Skeletal muscle satellite cell (primary cell): ENCODE data around the gene INSR.
"Not testable (repeated sequence)": the region's sequence is repeated elsewhere in the genome, so short reads cannot be mapped to it uniquely, and the experiment has no call there.

ENCODE experiments used
- H3K27me3 ChIP-seq: 2 replicates; pipeline ENCODE4 v1.7.0; 2013; ENCODE audit warnings: low read length; ENCODE audit not compliant: control insufficient read depth, insufficient read depth
- H3K36me3 ChIP-seq: 2 replicates; pipeline ENCODE4 v1.7.0; 2013; ENCODE audit warnings: mild to moderate bottlenecking, control low read depth, low read length; ENCODE audit not compliant: insufficient read depth
- H3K4me1 ChIP-seq: 2 replicates; pipeline ENCODE4 v1.7.0; 2013; ENCODE audit warnings: low read length; ENCODE audit not compliant: control insufficient read depth, insufficient read depth
- H3K4me2 ChIP-seq: 2 replicates; pipeline ENCODE4 v1.7.0; 2013; ENCODE audit warnings: mild to moderate bottlenecking, low read length
- H3K4me3 ChIP-seq: 2 replicates; pipeline ENCODE4 v1.7.0; 2013; ENCODE audit warnings: low read length
- H3K9ac ChIP-seq: 2 replicates; pipeline ENCODE4 v1.7.0; 2013; ENCODE audit warnings: mild to moderate bottlenecking, low read depth, low read length, moderate library complexity
- H3K9me3 ChIP-seq: replicated peaks from 2 replicates; pipeline ENCODE4 v1.7.0; 2013; ENCODE audit warnings: mild to moderate bottlenecking, control low read depth, low read length

INSR gene

DNA sequence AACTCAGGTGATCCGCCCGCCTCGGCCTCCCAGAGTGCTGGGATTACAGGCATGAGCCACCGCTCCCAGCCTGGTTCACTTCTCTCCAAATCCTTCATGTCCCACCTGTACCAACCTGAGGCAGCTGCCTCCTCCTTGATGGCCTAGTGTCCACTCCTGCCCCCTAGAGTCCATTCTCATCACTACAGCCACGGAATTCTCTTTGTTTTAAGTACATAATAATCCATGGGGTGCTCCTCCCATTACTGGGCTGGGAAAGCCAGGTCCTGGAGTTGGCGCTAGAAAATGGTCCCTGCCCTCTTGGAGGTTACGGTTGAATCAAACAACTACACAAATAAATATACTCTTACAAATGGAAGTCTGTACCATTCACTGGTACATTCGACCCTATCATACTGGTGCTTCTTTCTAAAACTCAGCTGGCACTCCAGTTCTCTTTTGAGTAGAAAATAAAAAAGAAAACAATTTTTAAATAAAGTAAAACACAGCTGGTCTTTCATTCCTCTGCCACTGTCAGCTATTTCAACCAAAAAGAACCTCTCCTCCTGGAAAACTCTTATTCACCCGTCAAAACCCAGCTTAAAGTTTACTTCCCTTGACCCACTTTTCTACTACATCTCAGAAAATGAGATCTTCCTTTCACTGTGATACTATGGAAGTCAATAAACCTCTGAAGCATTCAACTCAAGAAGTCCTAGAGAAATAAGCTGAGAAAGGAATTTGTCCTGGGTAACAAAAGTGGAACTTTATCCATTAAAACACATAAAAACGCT is 32.1 kb upstream of the INSR start:
- H3K4me2 ChIP-seq = no peak overlapping the region
- no peak overlapping the region for H3K9ac ChIP-seq
- H3K4me3 ChIP-seq = no peak overlapping the region
- no peaks in the 10 kb centered on the region for H3K4me1 ChIP-seq
- H3K27me3 ChIP-seq = peaks cover 3% of the 10 kb centered on the region
- no peaks in the 10 kb centered on the region for H3K36me3 ChIP-seq
- H3K9me3 ChIP-seq = no peaks in the 10 kb centered on the region

DNA sequence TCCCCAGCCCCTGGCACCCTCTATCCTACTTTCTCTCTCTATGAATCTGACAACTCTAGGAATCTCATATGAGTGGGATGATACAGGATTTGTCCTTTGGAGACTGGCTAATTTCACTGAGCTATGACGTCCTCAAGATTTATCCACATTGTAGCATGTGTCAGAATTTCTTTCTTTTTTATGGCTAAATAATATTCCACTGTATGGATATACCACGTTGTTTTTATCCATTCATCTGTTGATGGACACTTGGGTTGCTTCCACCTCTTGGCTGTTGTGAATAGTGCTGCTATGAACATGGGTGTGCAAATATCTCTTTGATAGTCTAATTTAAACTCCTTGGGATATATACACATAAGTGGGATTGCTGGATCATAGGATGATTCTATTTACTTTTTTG is 24.0 kb upstream of the INSR start:
- Histone ChIP-seq H3K9me3 (no peaks in the 10 kb centered on the region), H3K36me3 (no peaks in the 10 kb centered on the region), H3K9ac (no peak overlapping the region), H3K4me2 (no peak overlapping the region), H3K4me3 (no peak overlapping the region), H3K27me3 (no peaks in the 10 kb centered on the region), H3K4me1 (no peaks in the 10 kb centered on the region)

DNA sequence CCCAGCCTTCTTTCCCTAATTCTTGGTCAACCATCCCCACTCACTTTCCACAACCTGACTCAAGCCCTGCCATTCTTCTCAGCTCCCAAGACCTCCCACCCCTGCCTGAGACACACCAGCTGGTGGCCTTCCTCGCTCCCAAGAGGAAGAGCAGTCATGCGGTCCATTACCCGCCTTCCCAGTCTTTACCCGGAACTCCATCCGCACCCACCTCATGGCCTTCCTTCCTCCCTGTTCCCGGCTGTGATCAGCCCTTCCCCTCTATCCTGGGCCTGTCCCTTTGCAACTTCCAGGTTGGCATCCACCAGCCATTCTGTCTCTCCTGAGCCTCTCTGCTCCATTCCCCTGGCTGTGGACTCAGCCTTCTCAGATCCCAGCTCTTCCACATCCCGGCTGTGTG is 18.6 kb upstream of the INSR start:
- Histone ChIP-seq H3K36me3 (no peaks in the 10 kb centered on the region), H3K9ac (no peak overlapping the region), H3K9me3 (no peaks in the 10 kb centered on the region), H3K4me1 (no peaks in the 10 kb centered on the region), H3K4me2 (no peak overlapping the region), H3K4me3 (no peak overlapping the region), H3K27me3 (no peaks in the 10 kb centered on the region)

DNA sequence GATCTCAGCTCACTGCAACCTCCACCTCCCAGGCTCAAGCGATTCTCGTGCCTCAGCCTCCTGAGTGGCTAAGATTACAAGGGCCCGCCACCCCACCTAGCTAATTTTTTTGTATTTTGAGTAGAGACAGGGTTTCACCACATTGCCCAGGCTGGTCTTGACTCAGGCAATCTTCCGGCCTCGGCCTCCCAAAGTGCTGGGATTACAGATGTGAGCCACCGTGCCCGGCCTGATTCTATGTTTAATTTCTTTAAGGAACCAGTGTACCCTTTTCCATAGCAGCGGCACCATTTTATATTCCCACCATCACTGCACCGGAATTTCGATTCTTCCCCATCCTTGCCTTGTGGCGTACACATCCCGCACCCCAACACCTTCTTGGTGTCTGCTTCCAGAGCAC is 17.7 kb upstream of the INSR start:
- Histone ChIP-seq H3K4me3 (no peak overlapping the region), H3K4me1 (no peaks in the 10 kb centered on the region), H3K9me3 (no peaks in the 10 kb centered on the region), H3K36me3 (no peaks in the 10 kb centered on the region), H3K27me3 (no peaks in the 10 kb centered on the region), H3K4me2 (no peak overlapping the region), H3K9ac (no peak overlapping the region)

DNA sequence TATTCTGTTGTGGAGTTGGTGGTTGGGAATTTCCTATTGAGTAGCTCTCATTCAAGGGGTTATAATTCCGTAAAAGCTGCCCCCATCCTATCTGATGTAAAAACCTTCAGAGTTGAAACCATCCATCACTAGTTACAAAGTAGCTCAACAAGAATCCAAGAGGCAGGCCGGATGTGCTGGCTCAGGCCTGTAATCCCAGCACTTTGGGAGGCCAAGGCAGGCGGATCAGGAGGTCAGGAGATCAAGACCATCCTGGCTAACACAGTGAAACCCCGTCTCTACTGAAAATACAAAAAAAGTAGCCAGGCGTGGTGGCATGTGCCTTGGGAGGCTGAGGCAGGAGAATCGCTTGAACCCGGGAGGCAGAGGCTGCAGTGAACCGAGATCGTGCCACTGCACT is 14.1 kb upstream of the INSR start:
- H3K4me3 ChIP-seq, H3K4me1 ChIP-seq, H3K9ac ChIP-seq, H3K9me3 ChIP-seq, H3K27me3 ChIP-seq, H3K36me3 ChIP-seq, H3K4me2 ChIP-seq: not testable (repeated sequence)

DNA sequence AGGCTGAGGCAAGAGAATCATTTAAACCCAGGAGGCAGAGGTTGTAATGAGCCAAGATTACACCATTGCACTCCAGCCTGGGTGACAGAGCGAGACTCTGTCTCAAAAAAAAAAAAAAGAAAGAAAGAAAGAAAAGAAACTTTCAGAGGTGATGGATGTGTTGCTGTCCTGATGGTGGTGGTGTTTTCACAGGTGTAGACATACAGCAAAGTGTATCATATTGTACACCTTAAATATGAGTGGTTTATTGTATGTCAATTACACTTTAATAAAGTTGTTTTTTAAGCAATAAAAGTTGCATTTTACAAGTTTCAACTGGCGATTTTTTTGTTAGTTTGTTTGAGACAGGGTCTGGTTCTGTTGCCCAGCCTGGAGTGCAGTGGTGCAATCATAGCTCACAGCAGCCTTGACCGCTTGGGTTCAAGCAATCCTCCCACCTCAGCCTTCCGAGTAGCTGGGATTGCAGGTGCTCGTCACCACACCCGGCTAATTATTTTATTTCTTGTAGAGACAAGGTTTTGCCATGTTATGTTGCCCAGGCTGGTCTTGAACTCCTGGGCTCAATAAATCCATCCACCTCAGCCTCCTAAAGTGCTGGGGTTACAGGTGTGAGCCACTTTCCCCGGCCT is 13.5 kb upstream of the INSR start:
- H3K4me1 ChIP-seq = no peaks in the 10 kb centered on the region

DNA sequence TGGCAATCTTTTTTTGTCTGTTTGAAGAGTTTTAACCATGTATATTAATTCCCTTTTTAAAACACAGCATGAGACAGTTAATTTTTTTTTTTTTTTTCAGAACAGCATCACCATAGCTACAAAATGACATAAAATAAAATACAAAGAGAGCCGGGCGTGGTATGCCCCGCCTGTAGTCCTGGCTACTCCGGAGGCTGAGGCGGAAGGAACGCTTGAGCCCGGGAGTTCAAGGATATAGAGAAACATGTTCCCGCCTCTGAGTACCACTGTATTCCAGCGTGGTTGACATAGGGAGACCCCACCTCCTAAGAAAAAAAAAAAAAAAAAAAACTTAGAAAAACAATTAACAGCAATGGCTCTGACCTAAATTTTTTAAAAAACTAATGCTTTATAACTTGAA is 10.0 kb upstream of the INSR start:
- no peak overlapping the region for H3K4me2 ChIP-seq
- H3K4me1 ChIP-seq = no peaks in the 10 kb centered on the region
- no peak overlapping the region for H3K4me3 ChIP-seq
- H3K9me3 ChIP-seq = no peaks in the 10 kb centered on the region
- H3K9ac ChIP-seq = no peak overlapping the region
- no peaks in the 10 kb centered on the region for H3K36me3 ChIP-seq
- H3K27me3 ChIP-seq = peaks cover 9% of the 10 kb centered on the region

More for the DNA sequence above, 13.5 kb upstream of the INSR start:
- Histone ChIP-seq H3K9me3 (no peaks in the 10 kb centered on the region), H3K36me3 (no peaks in the 10 kb centered on the region), H3K27me3 (peaks cover 2% of the 10 kb centered on the region), H3K9ac (no peak overlapping the region), H3K4me3 (no peak overlapping the region), H3K4me2 (no peak overlapping the region)

DNA sequence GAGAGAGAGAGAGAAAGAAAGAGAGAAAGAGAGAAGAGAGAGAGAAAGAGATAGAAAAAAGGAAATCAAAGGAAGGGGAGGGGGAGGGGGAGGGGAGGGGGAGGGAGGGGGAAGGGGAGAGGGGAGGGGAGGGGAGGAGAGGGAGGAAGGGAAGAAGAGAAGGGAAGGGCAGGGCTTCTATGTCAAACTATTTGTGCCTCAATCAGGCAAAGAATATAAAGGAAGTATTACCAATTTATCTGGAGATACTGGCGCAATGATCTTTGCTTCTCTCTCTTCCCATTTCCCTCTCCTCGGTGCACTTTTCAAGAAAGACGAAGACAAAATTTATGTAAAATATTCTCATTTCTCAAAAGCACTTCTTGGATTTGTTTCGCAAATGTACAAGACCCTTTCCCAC is 9.3 kb upstream of the INSR start:
- Histone ChIP-seq H3K9ac (no peak overlapping the region), H3K4me1 (no peaks in the 10 kb centered on the region), H3K27me3 (peaks cover 10% of the 10 kb centered on the region), H3K4me2 (no peak overlapping the region), H3K4me3 (no peak overlapping the region), H3K9me3 (no peaks in the 10 kb centered on the region), H3K36me3 (no peaks in the 10 kb centered on the region)

DNA sequence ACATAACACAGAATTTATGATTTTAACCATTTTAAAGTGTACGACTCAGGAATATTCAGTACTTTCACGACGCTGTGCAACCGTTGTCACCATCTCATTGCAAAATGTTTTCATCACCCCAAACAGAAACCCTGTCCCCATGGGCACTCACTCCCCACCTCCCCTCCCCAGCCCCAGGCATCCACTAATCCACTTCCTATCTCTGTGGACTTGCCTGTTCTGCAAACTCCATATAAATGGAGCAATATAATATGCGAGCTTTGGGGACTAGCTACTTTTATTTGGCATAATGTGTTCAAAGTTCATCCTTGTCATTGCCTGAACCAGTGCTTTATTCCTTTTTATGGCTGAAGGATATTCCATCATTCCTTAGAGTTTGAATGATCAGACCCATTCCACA is 7.3 kb upstream of the INSR start:
- Histone ChIP-seq H3K4me3 (no peak overlapping the region), H3K4me1 (no peaks in the 10 kb centered on the region), H3K27me3 (peaks cover 24% of the 10 kb centered on the region), H3K4me2 (no peak overlapping the region), H3K9me3 (no peaks in the 10 kb centered on the region), H3K9ac (no peak overlapping the region), H3K36me3 (no peaks in the 10 kb centered on the region)

DNA sequence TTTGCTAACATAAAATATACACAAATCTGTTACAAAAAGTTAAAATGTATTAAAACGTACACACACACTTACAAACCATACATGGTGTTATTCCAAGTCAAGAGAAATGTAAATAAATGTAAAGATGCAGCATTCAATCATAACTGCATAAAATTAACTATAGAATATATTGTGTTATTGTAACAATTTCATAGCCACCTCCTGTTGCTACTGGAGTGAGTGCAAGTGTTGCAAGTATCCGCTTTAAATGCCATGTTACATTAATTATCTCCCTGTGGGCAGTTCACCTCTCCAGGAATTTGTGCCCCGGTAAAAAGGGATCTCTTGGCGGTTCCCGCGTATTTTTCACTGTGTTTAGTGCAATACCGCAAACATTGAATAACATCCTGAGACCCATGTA is 3.5 kb upstream of the INSR start:
- no peak overlapping the region for H3K9ac ChIP-seq
- H3K9me3 ChIP-seq = no peaks in the 10 kb centered on the region
- no peak overlapping the region for H3K4me3 ChIP-seq
- peaks cover 22% of the 10 kb centered on the region for H3K27me3 ChIP-seq
- no peak overlapping the region for H3K4me2 ChIP-seq
- H3K36me3 ChIP-seq = no peaks in the 10 kb centered on the region
- H3K4me1 ChIP-seq = peaks cover 10% of the 10 kb centered on the region

DNA sequence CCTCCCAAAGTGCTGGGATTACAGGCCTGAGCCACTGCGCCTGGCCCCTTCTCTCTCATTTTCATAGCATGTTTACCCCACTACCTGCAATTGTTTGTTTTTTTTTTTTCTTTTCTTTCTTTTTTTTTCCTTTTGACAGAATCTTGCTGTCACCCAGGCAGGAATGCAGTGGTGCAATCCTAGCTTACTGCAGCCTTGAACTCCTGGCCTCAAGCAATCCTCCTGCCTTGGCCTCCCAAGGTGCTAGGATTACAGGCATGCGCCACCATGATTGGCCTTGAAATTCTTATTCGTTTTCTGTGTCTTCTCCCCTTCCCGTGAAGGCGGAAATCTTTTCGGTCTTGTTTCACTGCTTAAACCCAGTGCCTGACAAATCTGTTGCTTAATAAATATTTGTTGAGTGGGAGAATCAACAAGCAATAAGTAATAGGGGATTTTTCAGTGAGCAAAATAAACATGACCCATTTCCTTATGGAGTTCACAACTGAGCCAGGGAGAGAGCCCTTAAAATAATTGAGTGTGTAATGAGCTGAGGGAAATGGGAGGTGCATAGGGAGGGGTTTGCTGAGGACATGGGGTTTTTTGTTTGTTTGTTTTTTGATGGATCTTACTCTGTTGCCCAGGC is 1.8 kb upstream of the INSR start:
- peaks cover 10% of the 10 kb centered on the region for H3K4me1 ChIP-seq
- H3K4me3 ChIP-seq = no peak overlapping the region
- H3K36me3 ChIP-seq = no peaks in the 10 kb centered on the region

More for the DNA sequence above, 1.8 kb upstream of the INSR start:
- Histone ChIP-seq H3K9ac (no peak overlapping the region), H3K4me2 (no peak overlapping the region), H3K9me3 (no peaks in the 10 kb centered on the region), H3K27me3 (peaks cover 18% of the 10 kb centered on the region)
